ENCODE measurements around the gene TMBIM6. TPM values are rescaled to one million over a fixed set of nuclear protein-coding genes. Genes with fewer than 3 reads are reported as not detected.

TMBIM6 gene
- total RNA-seq, 2 donors from 2014 or later, result 196 to 248 TPM

- TF ChIP-seq CTCF (IDR thresholded peaks at IDR 0.05), result no peak
- DNase-seq (ENCODE audit: low spot score), result no peak
- Histone ChIP-seq H3K4me1 (no peaks in the 10 kb centered on the region), H3K27ac (no peak overlapping the region), H3K36me3 (peaks cover 49% of the 10 kb centered on the region), H3K9me3 (no peaks in the 10 kb centered on the region), H3K4me3 (no peak overlapping the region), H3K27me3 (no peaks in the 10 kb centered on the region)
Observed at GRCh38 chr12:49793620-49794019, 52.3 kb downstream of the TMBIM6 start.

- no peak for DNase-seq (ENCODE audit: low spot score)
- TF ChIP-seq CTCF (IDR thresholded peaks at IDR 0.05), result no peak
- Histone ChIP-seq H3K27me3 (no peaks in the 10 kb centered on the region), H3K36me3 (peaks cover 54% of the 10 kb centered on the region), H3K4me1 (no peaks in the 10 kb centered on the region), H3K27ac (no peak overlapping the region), H3K9me3 (no peaks in the 10 kb centered on the region), H3K4me3 (no peak overlapping the region)
Observed at GRCh38 chr12:49794021-49794420, 52.7 kb downstream of the TMBIM6 start.

- H3K27ac ChIP-seq, result no peak overlapping the region
- DNase-seq (ENCODE audit: low spot score), result no peak
- no peaks in the 10 kb centered on the region for H3K27me3 ChIP-seq
- no peaks in the 10 kb centered on the region for H3K9me3 ChIP-seq
- H3K4me1 ChIP-seq, result no peaks in the 10 kb centered on the region
- no peak overlapping the region for H3K4me3 ChIP-seq
- TF ChIP-seq CTCF (IDR thresholded peaks at IDR 0.05), result no peak
- H3K36me3 ChIP-seq, result peaks cover 64% of the 10 kb centered on the region
Observed at GRCh38 chr12:49794811-49795653, 53.7 kb downstream of the TMBIM6 start.

- H3K36me3 ChIP-seq, result peaks cover 69% of the 10 kb centered on the region
- no peak overlapping the region for H3K27ac ChIP-seq
- TF ChIP-seq CTCF (IDR thresholded peaks at IDR 0.05), result no peak
- no peak for DNase-seq (ENCODE audit: low spot score)
- H3K4me3 ChIP-seq, result no peak overlapping the region
- peaks cover 0 to 6% of the 10 kb centered on the region in 2 donors for H3K4me1 ChIP-seq
- H3K27me3 ChIP-seq, result no peaks in the 10 kb centered on the region
- H3K9me3 ChIP-seq, result no peaks in the 10 kb centered on the region
Observed at GRCh38 chr12:49795654-49796105, 54.3 kb downstream of the TMBIM6 start.

GRCh38 chr12:49796155-49796554 is 54.8 kb downstream of the TMBIM6 start:
- Histone ChIP-seq H3K36me3 (peaks cover 66% of the 10 kb centered on the region), H3K27ac (no peak overlapping the region), H3K9me3 (no peaks in the 10 kb centered on the region), H3K4me3 (no peak overlapping the region), H3K27me3 (no peaks in the 10 kb centered on the region), H3K4me1 (peaks cover 0 to 11% of the 10 kb centered on the region in 2 donors)
- DNase-seq (ENCODE audit: low spot score), result no peak
- no peak for TF ChIP-seq CTCF (IDR thresholded peaks at IDR 0.05)
